Dermis microvascular lymphatic vessel endothelial cell (primary cell): ENCODE results near the gene SMAD3. TPM values are rescaled to one million over a fixed set of nuclear protein-coding genes. Genes with fewer than 3 reads are reported as not detected.
"Not testable (repeated sequence)": the region's sequence is repeated elsewhere in the genome, so short reads cannot be mapped to it uniquely, and the experiment has no call there.

Experiments used
- DNase-seq, 2 donors: peaks; one replicate each; pipeline versions ENCODE4 v3.0.0 to v3.0.0-alpha.2; 2010; ENCODE audit warnings: low read depth in 2 of 2
- total RNA-seq: library from RNA; depleted of rRNA; stranded (reverse); fragments of >200 nt; gene quantifications from 2 replicates; pipeline ENCODE4 v1.2.1, GENCODE V29; 2014

Gene SMAD3
- total RNA-seq, 1 donor from 2014 or later, result 12.3 TPM

DNA sequence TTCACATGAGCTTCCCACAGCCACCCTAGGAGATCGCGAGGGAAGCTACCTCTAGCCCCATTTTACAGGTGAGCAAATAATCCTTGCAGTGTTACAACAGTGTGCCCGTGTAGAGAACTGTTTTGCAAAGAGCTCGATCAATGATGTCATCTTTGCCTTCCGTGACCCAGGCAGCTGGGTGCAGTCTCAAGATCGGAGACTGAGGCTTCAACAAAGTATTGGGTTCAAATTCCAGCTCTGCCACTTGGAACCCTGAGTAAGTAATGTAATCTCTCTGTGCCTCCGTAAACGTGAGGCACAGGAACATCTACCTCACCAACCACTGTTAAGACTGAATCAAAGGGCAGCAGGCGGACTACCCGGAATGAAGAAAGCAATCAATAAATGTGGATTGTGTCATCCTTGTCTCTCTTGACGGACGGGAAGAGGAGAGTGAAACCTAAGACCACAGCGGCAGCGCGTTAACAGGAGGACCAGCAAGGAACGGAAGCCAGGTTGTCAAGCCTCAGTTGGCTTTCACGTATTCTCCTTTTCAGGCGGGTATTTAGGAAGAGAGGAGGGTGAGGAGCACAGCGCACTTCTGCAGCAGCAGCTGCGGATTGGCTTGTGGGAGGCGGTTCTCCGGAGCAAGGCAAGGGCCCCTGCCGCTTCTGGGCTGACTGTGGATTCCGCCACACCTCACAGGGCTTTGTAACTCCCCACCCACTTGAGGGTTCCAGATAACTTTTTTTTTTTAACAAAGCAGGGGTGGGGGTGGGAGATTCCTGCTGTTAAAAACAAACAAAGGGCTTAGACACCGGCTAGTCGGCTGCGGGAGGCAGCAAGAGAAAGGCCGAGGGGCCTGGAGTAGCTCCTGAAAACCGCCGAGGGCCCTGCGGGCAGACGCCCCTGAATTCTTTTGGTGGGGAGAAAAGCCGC, 1.5 kb upstream of the SMAD3 start:
- no peak for DNase-seq

DNA sequence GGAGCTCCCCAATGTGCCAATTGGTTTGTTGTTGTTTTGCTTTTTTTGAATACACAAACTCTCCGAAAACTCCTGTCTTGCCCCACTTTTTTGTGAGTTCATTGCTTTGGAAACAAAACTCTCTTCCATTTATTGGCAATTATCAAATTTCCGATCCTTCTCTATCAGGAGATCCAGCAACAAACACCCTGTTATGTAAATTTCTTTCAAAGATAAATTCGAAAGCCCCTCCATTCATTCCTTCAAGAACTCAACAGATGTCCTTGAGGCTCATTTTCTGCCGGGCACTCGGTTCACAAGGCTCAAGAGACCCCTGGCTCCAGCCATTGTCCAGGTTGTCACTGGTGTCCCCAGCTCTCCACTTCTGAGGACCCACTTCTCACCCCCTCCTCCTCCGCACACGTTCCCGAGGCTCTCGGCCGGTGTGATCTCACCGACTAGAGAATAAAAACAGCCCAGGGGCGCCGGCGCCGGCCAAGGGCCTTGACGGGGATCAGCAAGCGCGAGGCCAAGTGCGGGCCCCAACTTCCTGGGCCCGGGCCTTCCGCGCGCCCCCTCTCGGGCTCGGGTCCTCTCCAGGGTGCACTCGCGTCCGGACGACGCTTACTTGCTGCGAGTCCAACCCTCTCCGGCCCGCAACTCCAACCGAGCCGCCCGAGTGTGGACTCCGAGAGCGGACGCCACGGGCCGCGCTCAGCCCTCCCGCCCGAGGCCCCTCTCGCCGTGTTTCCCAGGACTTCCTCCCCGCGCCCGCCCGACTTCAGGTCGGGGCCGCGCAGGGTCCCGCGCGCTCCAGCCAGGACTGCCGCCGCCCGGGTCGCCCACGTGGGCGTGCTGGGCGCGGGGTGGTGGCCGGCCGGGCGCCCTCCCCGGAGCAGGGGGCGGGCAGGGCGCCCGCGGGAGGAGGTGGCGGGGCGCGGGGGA, 533 bp upstream of the SMAD3 start:
- no peak for DNase-seq

DNA sequence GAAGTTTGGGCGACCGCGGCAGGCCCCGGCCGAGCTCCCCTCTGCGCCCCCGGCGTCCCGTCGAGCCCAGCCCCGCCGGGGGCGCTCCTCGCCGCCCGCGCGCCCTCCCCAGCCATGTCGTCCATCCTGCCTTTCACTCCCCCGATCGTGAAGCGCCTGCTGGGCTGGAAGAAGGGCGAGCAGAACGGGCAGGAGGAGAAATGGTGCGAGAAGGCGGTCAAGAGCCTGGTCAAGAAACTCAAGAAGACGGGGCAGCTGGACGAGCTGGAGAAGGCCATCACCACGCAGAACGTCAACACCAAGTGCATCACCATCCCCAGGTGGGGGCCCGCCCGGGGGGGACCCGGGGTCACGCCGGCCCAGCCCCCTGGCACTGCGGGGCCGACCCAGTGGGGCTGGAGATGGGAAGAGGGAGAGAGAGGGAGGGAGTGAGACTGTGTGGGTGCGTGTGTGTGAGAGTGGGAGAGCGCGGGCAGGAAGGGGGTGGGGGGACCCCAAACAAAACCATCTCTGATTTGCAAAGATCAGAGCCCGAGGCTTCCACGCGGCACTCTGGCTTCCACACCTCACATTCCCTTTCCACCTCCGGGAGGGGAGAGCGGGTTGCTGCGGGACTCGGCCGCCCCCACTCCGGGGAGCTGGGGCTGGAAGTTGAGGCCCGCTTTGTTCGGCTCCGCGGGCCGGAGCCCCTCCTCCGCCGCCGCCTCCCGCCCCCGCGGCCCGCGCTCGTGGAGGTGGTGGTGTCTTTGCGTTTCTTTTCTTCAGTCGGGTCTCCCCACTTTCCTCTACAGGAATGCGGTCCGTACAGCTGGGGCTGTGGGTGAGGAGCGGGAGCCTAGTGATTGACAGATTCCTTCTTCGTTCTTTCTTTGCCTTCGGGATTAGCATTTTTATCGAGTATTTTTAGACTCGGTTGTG, 898 bp downstream of the SMAD3 start:
- DNase-seq, result peak in 1 of 2 donors; percentile 45

DNA sequence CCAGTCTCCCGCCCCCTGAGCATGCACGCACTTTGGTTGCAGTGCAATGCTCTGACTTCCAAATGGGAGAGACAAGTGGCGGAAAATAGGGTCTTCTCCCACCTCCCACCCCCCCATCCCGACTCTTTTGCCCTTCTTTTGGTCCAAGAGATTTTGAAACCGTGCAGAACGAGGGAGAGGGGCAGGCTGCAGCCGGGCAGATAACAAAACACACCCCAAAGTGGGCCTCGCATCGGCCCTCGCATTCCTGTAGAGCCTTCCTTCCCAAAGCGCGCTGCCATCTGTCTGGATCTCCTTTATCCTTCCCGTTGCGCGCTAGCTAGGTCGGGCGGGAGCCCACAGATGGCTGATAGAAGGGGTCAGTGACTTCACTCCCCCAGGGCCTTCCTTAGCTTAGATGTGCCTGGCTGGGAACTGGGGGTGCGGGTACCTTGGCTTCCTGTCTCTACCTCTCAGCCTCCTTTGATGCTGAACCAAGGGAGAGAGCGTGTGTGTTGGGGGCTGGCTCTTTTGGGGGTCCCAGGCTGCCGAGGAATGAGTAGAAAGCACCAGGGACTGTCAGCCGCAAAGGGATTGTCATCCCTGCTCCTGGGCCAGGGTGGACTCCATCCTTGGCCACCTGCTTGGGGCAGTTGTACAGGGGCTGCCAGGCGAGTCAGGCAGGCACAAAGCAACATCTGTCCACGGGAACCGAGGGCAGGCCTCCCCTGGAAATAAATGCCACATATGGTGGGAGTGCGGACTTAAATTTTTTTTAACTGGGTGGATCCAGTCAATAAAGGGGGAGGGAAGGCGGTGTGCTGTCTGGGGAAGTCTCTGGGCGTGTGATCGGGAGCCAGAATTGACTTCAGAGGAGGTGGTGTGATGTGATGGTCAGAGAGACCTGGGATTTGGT, 1.8 kb downstream of the SMAD3 start:
- peak in 1 of 2 donors; percentile 43 for DNase-seq

DNA sequence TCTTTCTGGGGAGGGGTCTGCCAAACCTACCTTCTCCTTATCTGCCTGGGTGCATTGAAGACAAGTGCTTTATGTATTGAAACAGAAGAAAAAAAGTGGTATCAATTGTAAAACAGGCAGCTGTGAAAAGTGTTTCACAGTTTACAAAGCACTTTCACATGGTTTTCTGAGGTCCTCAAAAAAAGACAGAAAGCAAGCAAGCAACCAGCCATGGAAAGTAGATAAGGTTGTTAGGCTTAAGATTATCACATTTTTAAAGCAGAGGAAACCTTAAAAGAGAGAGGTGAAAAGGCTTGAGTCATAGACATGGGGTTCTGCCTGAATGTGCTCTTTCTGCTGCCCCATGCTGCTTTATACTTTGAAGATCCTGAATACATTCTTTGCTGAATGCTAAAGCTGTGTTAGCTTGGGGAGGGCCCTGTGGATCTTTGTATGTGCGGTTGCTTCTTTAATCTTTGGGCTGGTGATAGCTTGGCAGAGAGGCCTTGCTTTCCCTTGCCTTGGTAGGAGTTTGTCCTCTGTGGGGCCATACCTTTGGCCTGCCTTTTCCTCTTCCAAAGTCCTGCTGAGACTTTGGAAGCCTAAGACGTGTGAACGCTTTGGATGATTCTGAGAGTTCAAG, 2.6 kb downstream of the SMAD3 start:
- DNase-seq, result peak in 1 of 2 donors; percentile 20

DNA sequence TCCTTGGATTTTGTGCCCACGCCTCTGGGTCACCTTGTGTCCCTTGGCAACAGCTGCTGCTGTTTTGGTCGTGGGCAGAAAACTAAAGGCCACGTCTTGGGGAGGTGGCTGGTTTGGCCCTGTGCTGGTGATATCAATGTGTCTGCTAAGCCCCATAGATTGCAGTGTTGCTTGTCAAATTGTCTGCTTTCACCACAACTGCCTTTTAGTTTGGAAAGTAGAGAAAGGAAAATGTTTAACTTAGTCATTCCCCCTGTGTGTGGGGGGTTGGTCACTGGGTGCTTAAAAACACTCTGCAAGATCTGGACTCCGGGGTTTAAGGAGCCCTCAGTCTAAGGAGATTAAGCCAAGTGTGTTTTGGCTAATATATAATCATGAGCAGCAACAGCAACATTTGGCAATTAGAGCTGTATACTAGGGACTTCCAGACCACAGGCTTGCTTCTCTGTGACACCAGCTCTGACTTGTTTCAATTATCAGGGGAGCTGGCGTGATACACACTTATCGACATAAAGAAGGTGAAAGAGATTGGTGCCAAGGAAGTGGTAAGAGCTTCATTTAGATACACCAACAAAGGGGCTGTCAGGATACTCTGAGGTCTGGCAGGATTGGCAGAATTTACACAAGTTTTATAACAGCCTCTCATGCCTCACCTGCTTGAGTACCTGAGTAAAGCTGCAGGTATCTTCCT, 3.5 kb downstream of the SMAD3 start:
- DNase-seq, result no peak

DNA sequence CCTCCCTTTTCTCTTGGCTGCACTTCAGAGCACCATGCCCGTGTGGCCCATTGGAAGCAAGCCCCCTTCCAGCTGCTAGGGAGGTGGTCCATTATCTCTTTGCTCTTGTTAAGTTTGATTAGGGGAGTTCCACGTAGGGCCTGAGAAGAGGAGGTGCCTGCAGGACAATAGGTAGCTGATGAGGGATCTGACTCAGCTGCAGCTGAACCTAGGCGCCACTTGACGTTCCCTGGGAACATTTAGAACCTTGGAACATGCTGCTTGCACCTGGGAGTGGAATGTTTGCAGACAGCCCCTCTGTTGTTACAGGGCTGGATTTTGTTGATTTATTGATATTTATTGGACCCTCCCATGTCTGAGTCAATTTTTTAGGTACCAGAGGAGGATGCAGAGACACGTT, 4.7 kb downstream of the SMAD3 start:
- peak in 1 of 2 donors; percentile 49 for DNase-seq

DNA sequence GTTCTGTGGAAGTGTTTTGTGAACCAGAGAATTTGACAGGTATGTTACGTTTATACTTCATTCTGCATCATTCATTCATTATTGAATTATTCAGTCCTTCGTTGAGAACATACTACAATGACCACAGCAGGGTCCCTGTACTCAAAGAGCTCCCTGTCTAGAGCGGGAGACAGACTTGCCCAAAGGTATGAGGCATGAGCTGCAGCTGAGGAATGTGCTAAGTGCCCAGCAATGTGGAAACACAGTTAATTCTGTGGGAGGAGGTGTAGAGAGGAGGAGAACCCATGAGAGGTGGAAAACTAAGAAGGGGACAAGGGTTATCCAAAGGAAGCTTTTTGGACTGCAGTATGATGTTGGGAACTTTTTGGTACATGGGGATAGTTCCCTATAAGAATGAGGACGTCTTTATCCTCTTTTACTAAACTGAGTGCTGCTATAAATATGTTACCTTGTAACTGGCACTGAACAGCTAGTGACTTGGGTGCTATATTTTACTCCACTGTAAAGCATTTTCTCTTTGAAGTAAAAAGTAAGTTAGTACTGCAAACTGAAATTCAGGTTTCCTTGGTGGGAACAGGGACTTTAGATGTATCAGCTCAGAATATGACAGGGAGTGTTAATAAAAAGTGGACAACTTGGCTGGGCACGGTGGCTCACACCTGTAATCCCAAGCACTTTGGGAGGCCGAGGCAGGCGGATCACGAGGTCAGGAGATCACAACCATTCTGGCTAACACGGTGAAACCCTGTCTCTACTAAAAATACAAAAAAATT, 5.7 kb downstream of the SMAD3 start:
- DNase-seq, result no peak

DNA sequence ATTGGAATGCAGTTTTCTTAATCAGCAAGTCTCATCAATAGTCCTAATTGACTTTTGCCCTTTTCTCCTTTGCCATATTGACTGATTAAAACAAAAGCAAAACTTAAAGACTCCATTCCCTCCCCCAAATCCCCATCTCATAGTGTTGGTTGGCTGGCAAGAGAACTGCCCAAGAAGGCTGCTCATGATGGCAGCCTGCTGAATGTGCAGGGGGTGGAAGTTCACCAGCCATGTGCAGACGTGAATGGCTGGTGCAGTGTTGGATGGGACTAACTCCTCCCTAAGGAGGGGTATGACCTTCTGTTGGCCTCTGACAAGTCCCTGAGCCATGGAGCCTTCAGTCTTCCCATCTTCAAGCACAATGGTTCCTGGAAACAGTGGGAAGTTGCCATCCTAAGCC, 7.0 kb downstream of the SMAD3 start:
- no peak for DNase-seq

DNA sequence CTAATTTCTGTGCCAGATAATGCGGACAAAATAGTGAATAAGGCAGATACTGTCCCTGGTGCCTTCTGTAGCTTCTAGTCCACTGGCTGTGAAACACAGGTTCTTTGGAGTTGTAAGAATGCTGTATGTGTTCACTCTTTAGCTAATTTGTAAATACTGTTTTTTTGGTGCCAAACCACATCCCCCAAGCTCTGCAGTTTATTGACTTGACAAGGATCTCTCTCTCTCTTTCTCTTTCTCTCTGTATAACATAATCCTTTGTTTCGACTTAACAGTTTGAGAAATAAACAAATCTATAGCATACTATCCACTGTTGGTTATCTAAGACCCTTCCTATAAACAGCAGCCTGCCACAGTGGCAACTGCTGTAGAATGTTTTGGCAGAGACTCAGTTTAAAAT, 7.6 kb downstream of the SMAD3 start:
- DNase-seq, result no peak

DNA sequence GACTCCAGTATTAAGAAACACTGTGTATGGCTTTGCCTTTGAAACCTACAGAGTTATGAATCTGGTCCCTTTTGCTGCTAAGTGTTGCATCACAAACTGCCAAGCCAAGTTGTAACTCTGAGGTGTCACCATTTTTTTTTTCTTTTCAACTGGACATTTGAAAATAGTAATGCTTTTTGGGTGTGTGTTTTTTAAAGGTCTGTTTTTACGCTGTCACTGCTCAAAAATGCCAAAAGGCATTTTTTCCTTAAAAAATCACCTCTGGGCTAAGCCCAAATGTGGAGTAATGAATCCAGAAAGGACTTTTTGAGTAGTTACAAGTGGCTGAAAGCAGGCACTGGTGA, 9.5 kb downstream of the SMAD3 start:
- DNase-seq, result no peak

DNA sequence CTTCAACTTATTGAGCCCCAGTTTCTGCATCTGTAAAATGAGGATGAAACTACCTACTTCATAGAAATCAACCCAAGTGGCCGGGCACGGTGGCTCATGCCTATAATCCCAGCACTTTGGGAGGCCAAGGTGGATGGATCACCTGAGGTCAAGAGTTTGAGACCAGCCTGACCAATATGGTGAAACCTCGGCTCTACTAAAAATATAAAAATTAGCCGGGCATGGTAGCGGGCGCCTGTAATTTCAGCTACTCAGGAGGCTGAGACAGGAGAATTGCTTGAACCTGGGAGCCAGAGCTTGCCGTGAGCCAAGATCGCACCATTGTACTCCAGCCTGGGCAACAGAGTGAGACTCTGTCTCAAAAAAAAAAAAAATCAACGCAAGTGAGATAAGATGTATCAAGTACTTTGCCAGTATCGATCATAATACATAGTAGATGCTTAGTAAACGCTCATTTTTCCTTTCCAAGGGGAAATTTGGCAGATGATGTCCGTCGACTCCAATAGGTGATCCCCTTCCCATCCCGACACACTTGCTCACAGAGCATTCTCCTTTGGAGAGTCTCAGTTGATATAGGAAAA, 10.2 kb downstream of the SMAD3 start:
- not testable (repeated sequence) for DNase-seq

DNA sequence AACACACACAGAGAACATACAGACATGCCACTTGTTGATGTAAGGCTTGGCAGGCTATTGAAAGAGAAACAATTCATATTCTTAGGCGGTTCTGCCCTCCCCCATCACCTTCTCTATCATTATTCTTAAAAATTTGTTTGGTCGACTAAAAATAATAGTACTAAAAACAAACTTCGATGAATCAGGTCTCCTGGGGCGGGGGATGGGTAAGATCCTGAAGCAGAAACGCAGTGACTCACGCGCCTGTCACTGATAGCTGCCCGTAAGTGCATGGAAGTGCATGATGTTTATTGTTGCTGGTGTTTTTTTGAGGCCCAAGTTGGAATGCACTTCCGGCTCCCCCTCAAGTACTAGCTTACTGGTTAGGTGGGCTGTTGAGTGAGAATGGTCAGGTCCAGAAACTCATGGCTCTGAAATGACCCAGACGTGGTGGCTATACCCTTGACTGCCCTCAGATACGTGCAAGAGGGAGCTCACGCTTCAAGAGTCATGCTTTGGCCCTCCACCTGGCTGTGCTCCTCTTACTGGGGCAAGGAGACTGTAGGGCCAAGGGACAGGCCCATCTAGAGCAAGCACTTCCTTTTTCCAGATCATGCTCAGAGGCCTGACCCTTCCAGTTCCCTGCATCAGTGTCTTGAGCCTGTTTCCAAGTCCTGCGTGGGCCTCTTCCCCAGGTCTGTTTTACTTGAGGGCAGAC, 10.9 kb downstream of the SMAD3 start:
- peak in 1 of 2 donors; percentile 95 for DNase-seq

DNA sequence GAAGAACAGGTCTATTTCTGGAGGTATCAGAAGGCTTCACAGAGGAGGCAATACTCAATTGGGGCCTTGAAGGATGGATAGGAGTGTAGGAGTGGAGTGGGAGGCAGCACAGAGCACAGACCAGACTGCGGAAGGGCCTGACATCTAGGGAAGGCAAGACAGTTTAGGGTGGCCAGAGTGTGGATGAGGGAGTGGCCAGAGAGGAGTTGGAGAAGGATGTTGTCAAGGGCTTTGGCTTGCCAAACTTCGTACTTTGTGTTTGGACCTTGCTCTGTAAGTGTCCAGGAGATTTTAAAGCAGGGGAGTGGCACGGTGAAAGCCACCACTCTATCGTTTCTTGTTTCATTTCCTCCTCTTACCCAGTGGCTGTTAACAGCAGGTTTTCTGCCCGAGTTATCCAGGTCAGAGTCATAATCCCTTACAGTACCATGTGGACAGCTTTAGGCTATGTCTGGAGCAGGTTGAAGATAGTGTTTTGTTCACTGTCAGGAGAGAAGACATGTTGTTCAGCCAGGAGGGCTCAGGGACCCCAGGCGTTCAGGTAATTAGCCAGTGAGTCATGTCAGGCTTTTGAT, 12.3 kb downstream of the SMAD3 start:
- DNase-seq, result no peak

DNA sequence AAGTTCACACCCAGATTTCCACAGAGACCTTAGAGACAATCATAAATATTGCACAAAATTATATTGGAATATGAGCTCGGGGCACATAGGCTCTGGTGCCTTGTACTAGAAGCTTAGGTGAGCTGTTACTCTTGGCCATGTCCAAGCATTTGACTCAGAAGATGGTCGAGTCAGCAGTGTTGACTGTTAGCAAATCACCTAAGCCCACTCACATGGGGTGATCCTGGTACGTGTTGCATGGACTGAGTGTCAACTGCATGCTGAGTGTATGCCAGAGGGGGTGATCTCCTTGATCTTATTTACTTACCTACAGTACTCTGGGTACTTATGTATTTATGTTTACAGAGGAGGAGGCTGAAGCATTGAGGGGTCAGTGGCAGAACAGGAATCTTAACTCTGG, 14.0 kb downstream of the SMAD3 start:
- DNase-seq, result no peak

DNA sequence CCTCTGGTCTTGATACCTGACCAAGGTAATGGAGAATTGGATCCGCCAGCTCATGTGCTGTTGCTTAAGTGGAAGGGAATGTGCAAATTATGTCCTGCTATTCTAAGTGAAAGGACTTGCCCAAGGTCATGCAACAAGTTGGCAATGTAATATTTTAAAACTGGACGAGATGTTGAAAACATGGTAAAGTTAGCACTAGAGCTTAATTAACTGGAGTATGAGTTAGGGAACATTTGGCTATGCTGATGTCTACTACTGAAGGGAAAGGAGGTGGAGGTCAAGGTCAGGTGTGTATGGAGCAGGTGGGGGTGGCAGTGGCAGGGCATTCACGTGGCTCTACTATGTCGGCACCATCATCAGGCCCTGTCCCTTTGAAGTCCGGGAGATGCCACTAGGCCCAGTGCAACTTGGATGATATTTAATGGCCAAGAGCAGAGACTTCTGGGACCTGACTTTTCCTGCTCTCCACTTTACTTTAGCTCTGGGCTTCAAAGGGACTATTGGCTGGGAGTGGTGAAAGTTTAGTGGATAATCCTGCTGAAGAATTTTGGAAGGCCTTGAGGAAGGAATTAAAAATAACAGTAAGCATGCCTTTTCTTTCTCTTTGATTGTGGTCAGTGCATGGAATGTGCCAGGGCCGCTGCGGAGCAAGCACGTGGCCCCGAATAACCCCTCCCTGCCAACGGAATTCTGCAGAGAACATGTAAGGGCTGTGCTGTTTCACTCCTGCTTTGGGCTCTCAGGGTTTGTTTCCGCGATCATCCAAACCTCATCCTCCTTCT, 14.9 kb downstream of the SMAD3 start:
- DNase-seq, result no peak
